GM18502 (cell line): ENCODE measurements around the gene STT3B.
"Not testable (repeated sequence)": the region's sequence is repeated elsewhere in the genome, so short reads cannot be mapped to it uniquely, and the experiment has no call there.

Experiments used
- ATAC-seq: cut with Tn5 transposase; IDR thresholded peaks from one replicate; pipeline ENCODE4 v1.9.1; 2021; ENCODE audit warnings: mild to moderate bottlenecking; ENCODE audit not compliant: unreplicated experiment, poor library complexity

The STT3B gene

DNA sequence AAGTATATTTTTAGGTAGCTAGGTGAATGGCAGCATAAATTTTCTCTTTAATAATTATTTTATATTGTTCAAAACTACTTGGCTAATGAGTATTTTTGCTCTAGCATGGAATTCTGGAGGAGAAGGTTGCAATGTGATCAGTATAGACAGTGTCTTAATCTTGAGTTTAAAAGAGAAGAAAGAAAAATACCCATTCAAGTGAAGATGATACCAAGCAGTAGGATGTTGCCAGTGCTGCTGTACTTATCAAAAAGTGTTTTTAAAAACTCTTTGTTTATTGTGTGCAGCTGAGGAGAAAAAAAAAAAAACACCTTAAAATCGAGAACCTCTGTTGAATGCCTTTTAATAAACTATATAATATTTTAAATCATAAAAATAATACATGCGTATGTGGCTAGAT is 47.9 kb downstream of the STT3B start:
- ATAC-seq, result no peak

DNA sequence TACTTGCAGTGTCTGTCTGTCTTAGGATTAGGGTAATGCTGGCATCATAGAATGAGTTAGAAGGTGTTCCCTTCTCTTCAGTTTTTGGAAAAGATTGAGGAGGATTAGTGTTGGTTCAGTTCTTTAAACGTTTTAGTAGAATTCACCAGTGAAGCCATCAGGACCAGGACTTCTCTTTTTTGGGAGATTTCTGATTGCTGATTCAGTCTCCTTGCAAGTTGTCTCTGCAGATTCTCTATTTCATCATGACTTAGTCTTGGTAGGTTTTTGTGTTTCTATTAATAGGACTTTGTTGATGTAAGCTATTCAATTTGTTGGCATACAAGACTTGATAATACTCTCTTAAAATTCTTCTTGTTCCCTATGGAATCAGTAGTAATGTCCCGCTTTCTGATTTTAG is 48.9 kb downstream of the STT3B start:
- ATAC-seq, result no peak

DNA sequence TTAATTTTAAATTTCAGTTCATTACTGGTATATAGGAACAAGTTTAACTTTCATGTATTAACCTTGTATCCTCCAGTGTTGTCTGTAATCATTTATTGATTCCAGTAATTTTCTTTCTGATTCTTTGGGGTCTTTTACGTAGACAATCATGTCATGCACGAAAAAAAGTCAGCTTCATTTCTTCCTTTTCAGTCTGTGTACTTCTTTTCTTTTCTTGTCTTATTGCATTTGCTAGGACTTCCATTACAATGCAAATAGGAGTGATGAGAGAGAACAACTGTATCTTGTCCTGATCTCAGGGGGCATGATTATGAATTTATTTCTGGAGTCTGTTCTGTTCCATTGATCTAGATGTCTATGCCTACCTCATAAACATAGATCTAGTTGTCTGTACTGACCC is 56.5 kb downstream of the STT3B start:
- ATAC-seq, result no peak

DNA sequence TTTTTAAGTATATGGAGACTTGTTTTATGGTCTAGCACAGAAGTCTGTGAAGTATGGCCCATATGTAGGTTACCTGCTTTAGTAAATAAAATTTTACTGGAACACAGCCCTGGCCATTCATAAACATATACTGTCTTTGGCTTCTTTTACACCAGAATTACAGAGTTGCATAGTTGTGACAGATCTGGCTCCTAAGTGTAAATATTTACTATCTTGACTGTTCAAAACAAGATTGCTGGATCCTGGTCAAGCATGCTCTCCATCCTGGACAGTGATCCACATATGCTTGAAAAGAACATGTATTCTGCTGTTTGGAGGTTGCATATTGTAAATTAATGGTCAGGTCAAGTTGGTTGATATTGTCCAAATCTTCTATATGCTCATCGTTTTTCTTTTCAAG is 57.9 kb downstream of the STT3B start:
- no peak for ATAC-seq

DNA sequence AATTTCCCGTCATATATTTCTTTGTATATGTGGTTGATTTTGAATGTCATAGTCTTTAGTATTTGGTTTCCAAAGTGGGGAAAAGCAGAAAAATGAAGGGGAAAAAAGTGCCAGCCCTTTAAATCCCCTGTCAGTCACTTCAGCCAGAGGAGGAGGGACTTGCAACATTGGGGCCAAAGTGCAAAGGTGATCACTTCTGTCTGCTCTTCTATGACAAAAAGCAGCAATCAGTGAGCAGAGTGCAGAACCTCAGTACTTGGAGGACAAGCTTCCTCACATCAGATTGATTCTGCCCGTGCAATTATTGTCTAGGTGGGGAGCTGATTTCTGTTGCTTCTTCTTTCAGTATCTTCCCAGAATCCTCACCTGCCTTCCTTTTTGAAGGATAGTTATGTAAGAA is 60.0 kb downstream of the STT3B start:
- ATAC-seq, result no peak

DNA sequence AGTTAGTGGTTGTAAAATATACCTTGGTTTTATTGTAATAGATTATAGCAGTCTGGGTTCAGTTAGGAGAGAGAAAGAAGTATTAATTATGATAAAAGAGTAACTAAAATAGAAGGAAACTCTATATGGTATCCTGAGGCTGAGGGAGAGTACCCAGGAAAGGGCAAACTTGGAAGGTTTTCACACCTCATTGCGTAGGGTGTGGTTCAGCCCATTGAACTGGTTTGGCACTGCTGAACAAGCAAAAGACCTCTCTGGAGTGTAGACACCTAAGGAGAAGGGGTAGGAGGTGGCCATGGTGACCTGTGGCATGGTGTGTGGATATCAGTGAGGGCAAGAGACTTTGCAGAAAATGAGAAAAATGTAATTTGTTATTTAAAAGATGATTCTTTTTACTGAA is 63.5 kb downstream of the STT3B start:
- no peak for ATAC-seq

DNA sequence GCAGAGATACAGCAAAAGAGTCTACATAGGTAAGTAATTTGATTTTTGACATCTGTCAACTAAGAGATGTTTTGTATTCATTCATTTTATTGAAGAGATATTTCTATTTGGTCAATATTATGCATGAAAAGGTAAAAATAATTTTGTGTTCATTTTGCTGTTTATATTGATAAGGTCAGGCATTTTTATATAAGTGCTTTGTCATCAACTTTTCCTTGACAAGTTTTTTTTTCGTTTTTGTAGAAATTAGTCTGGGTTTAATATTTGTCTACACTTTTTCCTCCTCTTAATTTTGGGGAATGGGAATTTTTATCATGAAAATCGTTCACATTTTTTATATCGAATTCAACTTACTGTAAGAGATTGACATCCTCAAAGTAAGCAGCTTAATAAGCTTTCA is 67.7 kb downstream of the STT3B start:
- no peak for ATAC-seq

DNA sequence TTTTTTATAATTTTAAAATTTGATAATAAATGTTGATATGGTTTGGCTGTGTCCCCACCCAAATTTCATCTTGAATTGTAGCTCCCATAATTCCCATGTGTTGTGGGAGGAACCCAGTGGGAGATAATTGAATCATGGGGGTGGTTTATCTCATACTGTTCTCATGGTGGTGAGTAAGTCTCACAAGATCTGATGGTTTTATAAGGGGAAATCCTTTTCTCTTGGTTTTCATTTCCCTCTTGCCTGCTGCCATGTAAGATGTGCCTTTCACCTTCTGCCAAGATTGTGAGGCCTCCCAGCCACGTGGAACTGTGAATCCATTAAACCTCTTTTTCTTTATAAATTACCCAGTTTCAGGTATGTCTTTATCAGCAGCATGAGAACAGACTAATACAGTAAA is 72.6 kb downstream of the STT3B start:
- not testable (repeated sequence) for ATAC-seq

DNA sequence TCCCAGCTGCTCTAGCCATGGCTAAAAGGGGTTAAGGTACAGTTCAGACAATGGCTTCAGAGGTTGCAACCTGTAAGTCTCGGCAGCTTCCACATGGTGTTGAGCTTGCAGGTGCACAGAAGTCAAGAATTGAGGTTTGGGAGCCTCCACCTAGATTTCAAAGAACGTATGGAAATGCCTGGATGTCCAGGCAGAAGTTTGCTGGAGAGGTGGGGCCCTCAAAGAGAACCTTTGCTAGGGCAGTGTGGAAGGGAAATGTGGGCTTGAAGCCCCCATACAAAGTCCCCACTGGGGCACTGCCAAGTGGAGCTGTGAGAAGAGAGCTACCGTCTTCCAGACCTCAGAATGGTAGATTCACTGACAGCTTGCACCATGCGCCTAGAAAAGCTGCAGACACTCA is 73.7 kb downstream of the STT3B start:
- no peak for ATAC-seq

DNA sequence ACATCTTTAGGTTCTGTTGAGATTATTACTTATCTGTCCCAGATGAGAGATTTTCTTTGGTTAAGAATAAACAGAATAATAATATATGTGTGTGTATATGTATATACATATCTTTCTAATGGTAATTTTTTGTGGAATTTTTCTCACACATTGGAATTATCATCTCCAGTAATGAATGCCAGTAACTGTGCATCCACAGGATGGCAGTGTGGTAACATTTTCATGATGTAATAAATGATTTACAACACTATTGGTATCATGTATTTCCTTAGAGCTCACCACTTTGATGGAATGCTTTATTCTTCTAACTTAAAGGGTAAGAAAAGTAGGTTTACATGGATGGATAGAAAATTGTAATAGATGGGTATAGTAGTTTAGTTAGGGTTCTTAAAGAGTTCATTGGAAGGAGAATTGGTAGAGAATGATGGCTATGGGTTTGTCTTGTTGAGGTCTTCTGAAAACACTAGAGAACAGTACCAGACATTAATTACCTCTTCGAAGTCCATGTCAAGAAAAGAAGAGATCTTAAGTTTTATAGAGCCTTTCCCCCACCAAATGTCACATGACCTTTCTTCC is 78.1 kb downstream of the STT3B start:
- ATAC-seq, result no peak

DNA sequence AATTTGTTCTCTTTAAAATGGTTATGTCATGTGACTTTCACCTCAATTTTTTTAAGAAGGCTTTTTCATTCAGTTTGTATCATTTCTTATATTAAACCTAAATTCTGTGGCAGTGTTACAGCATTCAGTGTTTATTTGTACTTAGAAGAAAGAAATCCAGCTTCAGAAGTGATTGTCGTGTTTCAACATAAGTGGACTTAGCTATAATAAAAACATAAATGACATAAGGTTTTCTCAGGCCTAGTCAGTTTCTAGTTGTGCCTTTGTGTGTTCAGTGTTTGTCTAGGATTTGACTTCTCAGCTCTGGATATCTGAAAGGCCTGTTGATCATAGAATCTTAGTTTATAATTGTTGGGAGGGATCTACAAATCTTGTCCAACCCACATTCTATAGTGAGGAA is 80.5 kb downstream of the STT3B start:
- no peak for ATAC-seq

DNA sequence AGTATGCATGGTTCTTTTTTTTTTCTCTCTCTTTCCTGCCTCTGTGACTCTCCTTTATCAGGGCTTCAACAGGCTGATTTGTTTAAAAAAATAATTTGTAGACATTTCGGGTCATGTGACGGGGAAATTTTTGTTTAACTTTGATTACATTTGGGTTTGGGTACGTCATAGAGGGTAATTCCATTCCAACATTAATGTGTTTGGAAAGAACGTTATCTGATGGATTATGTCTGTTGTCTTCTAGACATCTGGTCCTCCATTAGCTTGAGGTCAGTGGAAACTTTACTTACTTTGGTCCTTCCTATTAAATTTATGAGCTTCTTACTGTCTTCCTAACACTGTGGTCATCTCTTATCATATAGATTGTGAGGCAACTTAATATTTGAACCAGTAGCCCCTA is 80.9 kb downstream of the STT3B start:
- no peak for ATAC-seq

DNA sequence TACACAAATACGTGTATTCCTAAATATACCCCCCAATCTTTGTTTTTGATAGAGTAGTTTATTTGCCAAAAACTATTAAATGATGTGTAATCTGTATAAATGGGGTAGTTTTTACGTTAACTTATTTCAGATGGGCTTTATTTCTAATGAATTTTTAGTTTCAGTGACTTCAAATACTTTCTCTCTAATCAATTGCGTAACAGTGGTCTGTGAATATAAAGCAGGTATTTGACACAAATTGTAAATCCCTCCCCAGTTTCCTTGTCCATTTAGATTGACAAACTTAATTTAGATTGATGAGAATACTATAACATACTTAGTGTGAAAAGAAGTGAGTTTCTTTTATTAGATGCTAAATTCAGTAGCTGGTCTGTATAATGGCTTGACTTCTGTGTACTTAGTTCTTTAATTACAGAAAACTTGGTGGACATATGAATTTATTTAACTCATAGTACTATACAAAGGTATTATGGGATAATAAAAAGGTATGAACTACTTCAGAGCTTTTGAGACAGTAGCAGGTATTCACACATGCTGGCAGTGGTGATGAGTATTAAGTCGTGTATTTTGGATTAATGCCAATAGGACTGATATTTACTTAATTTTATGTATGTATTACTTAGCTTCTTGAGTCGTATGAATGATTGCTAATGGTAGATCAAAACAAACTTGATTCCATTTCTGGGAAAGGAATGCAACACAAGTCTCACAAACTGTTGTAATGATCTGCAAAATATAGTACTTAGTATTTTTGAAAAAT is 81.6 kb downstream of the STT3B start:
- ATAC-seq, result no peak

DNA sequence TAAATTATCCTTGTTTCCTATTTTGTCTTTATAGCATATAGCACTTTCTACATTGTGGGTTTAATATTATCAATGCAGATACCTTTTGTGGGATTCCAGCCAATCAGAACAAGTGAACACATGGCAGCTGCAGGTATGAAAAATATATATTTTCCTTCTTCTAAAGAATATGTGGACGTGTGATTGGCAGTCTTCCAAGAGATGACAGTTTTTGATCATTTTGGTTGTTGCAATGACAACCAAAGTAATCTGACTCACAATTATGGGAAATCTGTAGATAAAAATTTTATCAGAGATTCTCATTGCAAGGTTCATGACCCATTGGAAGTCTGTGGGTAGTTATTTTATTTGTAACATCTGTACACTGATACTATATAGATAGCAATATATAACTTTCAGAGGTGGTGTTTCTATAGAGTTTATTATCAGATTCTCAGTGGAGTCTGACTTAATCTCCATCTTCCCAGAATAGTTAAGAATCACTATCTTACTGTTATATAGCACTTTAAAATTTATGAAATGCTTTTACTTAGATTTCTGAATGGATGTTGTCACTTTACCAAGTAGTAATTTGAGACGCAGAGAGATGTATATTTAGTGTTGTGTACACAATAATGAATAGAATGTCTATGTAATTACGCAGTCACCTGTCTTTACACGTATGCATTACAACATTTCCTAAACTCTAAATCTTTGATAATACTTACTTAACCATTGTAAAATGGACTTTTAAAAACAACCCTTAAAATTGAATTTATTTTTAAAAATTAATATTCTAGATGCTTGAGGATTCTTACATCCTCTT is 82.5 kb downstream of the STT3B start:
- ATAC-seq, result no peak

DNA sequence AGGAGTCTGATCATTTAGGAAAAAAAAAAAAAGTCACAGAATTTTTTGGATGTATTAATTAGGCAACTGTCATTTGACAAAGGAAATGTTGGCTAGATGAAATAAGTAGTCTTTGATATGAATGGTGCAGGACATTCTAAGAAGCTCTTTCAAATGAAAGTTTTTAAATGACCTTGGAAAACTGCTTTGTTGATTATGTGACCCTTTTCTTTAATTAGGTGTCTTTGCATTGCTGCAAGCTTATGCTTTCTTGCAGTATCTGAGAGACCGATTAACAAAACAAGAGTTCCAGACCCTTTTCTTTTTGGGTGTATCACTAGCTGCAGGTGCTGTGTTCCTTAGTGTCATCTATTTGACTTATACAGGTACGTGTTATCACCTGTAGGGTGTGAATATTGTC is 84.0 kb downstream of the STT3B start:
- no peak for ATAC-seq

DNA sequence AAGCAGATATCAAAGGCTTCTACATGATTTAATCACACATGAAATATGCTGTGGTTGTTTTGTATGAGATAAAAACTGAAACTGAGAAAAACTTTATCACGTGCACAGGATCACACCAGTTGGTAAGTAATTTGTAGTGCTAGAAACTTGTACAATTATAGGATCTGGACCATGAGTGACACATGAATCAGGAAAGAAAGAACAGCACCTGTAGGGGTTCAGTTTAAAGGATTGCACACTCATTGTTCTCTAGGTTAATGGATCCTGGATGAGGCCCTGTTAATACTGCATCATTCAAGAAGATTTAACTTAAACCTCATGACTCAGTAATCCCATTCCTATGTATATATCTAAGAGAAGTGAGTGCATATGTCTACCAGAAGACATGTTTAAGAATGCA is 87.9 kb downstream of the STT3B start:
- ATAC-seq, result no peak

DNA sequence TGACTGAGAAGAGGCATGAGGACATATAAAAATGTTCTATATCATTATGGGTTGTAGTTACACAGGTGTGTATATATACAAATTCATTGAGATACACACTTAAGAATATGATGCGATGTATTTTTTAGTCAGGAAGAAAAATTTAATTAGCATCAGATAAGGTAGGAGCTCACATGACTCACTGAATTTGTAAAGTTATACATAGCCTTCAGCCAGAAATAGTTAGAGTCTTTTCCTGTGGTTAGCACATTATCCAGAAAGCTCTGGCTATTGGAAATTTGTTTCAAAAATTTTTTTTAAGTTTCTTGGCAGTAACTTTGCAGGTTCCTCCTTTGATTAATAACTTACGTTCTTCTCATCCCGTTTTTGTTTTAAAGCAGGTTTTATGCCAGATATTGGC is 88.6 kb downstream of the STT3B start:
- no peak for ATAC-seq

DNA sequence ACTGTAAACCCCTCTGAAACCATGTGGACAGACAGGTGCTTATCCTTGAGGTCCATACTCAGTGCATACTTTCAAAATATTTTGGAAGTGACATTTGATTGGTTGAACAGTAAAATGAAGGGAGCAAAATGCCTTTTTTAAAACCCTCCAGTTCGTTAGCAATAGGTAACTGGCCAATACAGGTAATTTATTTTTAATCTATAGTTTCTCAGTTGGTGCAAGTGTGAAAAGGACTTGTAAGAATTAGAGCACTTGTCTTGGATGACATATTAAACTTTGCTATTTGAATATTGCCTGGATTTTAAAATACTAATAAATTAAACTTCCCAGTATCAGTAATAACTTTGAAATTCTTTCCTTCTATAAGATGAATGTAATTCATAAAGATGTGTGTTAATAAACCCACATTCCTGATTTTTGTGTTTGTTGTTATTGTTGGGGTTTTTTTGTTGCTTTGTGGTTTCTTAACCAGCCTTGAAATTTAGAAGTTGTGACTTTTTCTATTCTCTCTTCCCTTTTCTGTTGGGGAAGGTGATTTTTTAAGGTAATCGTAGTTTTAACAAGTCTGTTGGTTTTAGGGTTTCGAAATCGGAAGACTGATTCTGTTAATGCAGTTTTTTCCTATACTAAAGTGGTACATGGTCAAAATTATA is 90.0 kb downstream of the STT3B start:
- peak; percentile 70 for ATAC-seq

DNA sequence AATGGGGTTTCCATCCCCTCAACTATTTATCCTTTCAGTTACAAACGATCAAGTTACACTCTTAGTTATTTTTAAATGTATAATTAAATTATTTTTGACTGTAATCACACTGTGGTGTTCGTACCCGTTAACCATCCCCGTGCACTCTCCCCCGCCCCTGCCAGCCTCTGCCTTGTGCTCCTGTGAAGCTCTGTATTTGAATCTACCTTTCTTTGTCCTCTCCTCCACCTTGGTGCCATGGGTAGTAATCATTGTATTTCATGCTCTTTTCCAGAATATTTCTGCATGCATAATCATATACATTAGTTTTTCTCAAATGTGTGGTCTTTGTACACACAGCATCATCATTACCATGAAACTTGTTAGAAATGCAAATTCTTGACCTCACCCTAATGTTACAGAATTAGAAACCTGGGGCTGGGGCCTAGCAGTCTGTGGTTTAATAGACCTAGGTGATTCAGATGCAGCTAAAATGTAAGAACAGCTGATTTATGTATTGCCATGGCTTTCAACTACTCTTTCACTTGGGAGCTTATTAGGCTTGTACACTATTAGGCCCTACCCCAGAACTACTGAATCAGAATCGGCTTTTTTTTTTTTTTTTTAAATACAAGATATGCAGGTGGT is 91.5 kb downstream of the STT3B start:
- ATAC-seq, result peak; percentile 49

DNA sequence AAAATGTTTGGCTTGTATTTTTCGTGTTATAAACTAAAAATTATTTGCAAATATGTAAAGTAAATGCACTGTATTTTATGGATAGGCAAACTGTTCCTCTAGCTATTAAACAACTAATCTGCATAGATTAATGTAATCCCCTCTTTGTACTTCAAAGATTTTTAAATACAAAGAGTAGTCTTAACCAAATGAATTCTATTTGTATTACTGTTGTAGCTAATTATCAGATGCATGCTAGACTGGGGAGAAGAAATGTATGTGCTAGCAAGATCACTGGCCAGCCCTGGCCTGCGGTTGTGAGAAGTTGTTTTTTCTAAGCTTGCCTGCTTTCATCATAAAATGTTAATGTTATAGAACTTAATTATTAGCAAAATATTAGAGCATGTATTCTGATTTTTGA is 92.6 kb downstream of the STT3B start:
- no peak for ATAC-seq

DNA sequence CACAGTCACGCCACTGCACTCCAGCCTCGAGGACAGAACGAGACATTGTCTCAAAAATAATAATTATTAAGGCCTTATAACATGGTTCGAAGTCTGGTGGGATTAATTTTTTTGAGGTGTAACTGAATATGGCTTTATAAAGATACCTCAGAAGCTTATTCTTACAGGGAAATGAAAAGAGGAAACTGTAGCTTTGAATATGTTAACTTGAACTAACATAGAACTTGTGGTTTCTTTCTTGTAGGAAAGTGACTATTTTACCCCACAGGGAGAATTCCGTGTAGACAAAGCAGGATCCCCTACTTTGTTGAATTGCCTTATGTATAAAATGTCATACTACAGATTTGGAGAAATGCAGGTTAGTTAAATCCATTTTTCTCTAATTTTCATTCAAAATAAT is 96.3 kb downstream of the STT3B start:
- ATAC-seq, result peak; percentile 51
